ENCODE data around the gene DDX17.
A peak's percentile ranks its signal among the peaks of the same experiment; 100 is the strongest.

DDX17 gene

DNA sequence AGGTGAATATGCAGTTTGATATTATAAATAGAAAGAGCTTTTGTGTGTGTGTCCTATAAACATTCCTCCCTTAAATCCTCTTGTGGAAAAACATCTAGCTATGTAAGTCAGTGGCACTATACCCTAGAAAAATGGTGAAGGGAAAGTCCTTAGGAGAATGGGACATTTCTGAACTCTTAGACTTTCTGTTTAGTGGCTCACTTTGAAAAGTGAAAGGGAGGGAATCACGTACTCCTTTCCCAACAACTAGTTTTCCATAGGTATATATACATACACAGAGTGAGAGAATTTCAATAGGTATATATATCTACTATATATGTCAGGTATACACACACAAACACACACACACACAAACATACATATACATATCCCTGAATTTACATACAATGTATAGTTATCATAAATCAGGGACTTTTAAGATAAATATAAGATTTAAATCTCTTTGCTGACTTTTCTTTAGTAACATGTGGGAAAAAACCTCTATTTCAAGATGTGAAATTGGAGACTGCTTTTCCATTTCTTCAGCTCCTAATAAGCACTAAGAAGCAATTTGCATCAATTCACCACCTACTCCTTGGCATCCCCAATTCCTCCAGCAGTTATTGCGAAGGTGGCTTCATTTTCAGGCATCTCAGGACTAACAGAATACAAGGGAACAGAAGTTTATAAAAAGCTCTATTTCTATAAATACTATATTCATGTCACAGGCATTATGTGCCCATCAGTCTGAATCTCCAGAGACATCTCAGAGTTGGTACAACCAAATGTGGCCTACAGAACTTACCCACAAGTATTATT is 13.5 kb upstream of the DDX17 start:
- Histone ChIP-seq H3K9me3 (ENCODE audit: control insufficient read depth, low read length) (no peaks in the 10 kb centered on the region), H3K23ac (ENCODE audit: low read length in 2 of 2) (no peak overlapping the region), H2AK5ac (ENCODE audit: low read length, severe bottlenecking) (no peak overlapping the region), H3K14ac (ENCODE audit: low read length in 2 of 2) (no peak overlapping the region), H3K4ac (ENCODE audit: low read depth in 1 of 2, low read length in 2 of 2) (no peak overlapping the region), H3K27ac (ENCODE audit: low read length, poor library complexity, severe bottlenecking) (no peak overlapping the region), H3K18ac (ENCODE audit: low read depth in 1 of 2, low read length in 2 of 2) (no peak overlapping the region), H2AFZ (ENCODE audit: low read depth, low read length) (no peak overlapping the region), H3K79me1 (replicated peaks; ENCODE audit: low read length, poor library complexity, severe bottlenecking) (no peaks in the 10 kb centered on the region), H3K4me3 (ENCODE audit: insufficient read depth in 1 of 2, low read depth in 1 of 2, low read length in 2 of 2) (no peak overlapping the region), H3K9ac (ENCODE audit: low read length) (no peak overlapping the region), H4K8ac (ENCODE audit: low read length) (no peak overlapping the region), H4K91ac (ENCODE audit: low read length) (no peak overlapping the region), H3K36me3 (ENCODE audit: control insufficient read depth in 1 of 2, insufficient read depth in 2 of 2, low read depth in 1 of 2, low read length in 2 of 2) (no peaks in the 10 kb centered on the region), H3K4me1 (ENCODE audit: control insufficient read depth, insufficient read depth, low read depth, low read length) (no peaks in the 10 kb centered on the region), H2BK5ac (ENCODE audit: low read depth, low read length, poor library complexity, severe bottlenecking) (no peak overlapping the region), H2BK15ac (ENCODE audit: low read depth, poor library complexity, severe bottlenecking) (no peak overlapping the region), H2BK120ac (ENCODE audit: low read depth, low read length) (no peak overlapping the region), H3K27me3 (ENCODE audit: control insufficient read depth in 1 of 2, insufficient read depth in 1 of 2, low read length in 2 of 2) (no peaks in the 10 kb centered on the region), H3K4me2 (ENCODE audit: low read length, poor library complexity, severe bottlenecking) (no peak overlapping the region), H2BK12ac (ENCODE audit: low read length in 2 of 2) (no peak overlapping the region)
- no peak for DNase-seq
- WGBS: 60% methylated on average over 1 of the region's 2 CpGs

DNA sequence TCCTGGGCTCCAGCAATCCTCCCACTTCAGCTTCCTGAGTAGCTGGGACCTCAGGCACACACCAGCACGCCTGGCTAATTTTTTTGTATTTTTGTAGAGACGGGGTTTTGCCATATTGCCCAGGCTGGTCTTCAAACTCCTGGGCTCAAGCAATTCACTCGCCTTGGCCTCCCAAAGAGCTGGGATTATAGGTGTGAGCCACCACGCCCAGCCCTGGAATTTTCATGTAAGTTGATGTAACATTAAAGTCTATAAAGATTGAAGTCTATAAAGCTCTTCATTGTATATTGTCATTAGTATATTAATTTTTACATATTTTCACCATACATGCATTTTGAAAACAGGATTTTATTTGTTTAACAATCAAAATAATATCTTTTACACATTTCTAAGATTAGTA is 12.5 kb upstream of the DDX17 start:
- WGBS: 90% methylated on average over 3 of the region's 4 CpGs

DNA sequence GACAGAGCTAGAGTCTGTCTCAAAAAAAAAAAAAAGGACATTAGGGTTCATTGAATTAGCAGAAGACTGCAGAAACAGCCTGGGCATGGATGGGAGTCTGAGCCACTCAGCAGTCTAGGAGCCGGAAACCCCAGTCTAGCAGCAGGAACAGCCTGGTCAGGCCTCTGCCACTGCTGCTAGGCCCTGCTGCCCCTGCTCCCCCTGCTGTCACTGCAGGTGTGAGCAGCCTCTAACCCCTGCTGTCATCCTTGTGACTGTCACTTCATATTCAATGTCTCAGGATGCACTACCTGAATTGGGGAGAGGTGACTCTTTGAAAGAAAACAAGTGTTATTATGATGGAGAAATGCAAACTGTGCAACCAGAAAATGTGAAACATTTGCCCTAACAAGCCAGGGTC is 7.0 kb upstream of the DDX17 start:
- Histone ChIP-seq H3K18ac (ENCODE audit: low read depth in 1 of 2, low read length in 2 of 2) (no peak overlapping the region), H2BK120ac (ENCODE audit: low read depth, low read length) (no peak overlapping the region), H3K36me3 (ENCODE audit: control insufficient read depth in 1 of 2, insufficient read depth in 2 of 2, low read depth in 1 of 2, low read length in 2 of 2) (no peaks in the 10 kb centered on the region), H2BK15ac (ENCODE audit: low read depth, poor library complexity, severe bottlenecking) (no peak overlapping the region), H3K4me1 (ENCODE audit: control insufficient read depth, insufficient read depth, low read depth, low read length) (no peaks in the 10 kb centered on the region), H2BK5ac (ENCODE audit: low read depth, low read length, poor library complexity, severe bottlenecking) (no peak overlapping the region), H2BK12ac (ENCODE audit: low read length in 2 of 2) (no peak overlapping the region), H3K27ac (ENCODE audit: low read length, poor library complexity, severe bottlenecking) (no peak overlapping the region), H2AFZ (ENCODE audit: low read depth, low read length) (no peak overlapping the region), H4K91ac (ENCODE audit: low read length) (no peak overlapping the region), H3K4ac (ENCODE audit: low read depth in 1 of 2, low read length in 2 of 2) (no peak overlapping the region), H3K79me1 (replicated peaks; ENCODE audit: low read length, poor library complexity, severe bottlenecking) (no peaks in the 10 kb centered on the region), H3K4me2 (ENCODE audit: low read length, poor library complexity, severe bottlenecking) (no peak overlapping the region), H3K27me3 (ENCODE audit: control insufficient read depth in 1 of 2, insufficient read depth in 1 of 2, low read length in 2 of 2) (no peaks in the 10 kb centered on the region), H3K4me3 (ENCODE audit: insufficient read depth in 1 of 2, low read depth in 1 of 2, low read length in 2 of 2) (no peak overlapping the region), H2AK5ac (ENCODE audit: low read length, severe bottlenecking) (no peak overlapping the region), H4K8ac (ENCODE audit: low read length) (no peak overlapping the region), H3K14ac (ENCODE audit: low read length in 2 of 2) (peak overlapping the region in 1 of 2 experiments; percentile 71), H3K23ac (ENCODE audit: low read length in 2 of 2) (no peak overlapping the region), H3K9ac (ENCODE audit: low read length) (no peak overlapping the region), H3K9me3 (ENCODE audit: control insufficient read depth, low read length) (no peaks in the 10 kb centered on the region)
- 91% methylated on average over 1 of the region's 1 CpG for WGBS
- DNase-seq: no peak

More for the DNA sequence above, 12.5 kb upstream of the DDX17 start:
- no peak overlapping the region for H3K4ac ChIP-seq (ENCODE audit: low read depth in 1 of 2, low read length in 2 of 2)
- H2BK15ac ChIP-seq (ENCODE audit: low read depth, poor library complexity, severe bottlenecking): no peak overlapping the region
- H2BK5ac ChIP-seq (ENCODE audit: low read depth, low read length, poor library complexity, severe bottlenecking): no peak overlapping the region
- H2AFZ ChIP-seq (ENCODE audit: low read depth, low read length): no peak overlapping the region
- no peak overlapping the region for H4K8ac ChIP-seq (ENCODE audit: low read length)
- H2BK12ac ChIP-seq (ENCODE audit: low read length in 2 of 2): no peak overlapping the region
- H3K27ac ChIP-seq (ENCODE audit: low read length, poor library complexity, severe bottlenecking): no peak overlapping the region
- H3K23ac ChIP-seq (ENCODE audit: low read length in 2 of 2): no peak overlapping the region
- H3K79me1 ChIP-seq (replicated peaks; ENCODE audit: low read length, poor library complexity, severe bottlenecking): no peaks in the 10 kb centered on the region
- no peaks in the 10 kb centered on the region for H3K27me3 ChIP-seq (ENCODE audit: control insufficient read depth in 1 of 2, insufficient read depth in 1 of 2, low read length in 2 of 2)
- H3K9ac ChIP-seq (ENCODE audit: low read length): no peak overlapping the region
- no peaks in the 10 kb centered on the region for H3K4me1 ChIP-seq (ENCODE audit: control insufficient read depth, insufficient read depth, low read depth, low read length)
- no peaks in the 10 kb centered on the region for H3K9me3 ChIP-seq (ENCODE audit: control insufficient read depth, low read length)
- no peak overlapping the region for H4K91ac ChIP-seq (ENCODE audit: low read length)
- H2AK5ac ChIP-seq (ENCODE audit: low read length, severe bottlenecking): no peak overlapping the region
- H3K18ac ChIP-seq (ENCODE audit: low read depth in 1 of 2, low read length in 2 of 2): no peak overlapping the region
- DNase-seq: no peak
- no peak overlapping the region for H3K4me3 ChIP-seq (ENCODE audit: insufficient read depth in 1 of 2, low read depth in 1 of 2, low read length in 2 of 2)
- no peak overlapping the region for H2BK120ac ChIP-seq (ENCODE audit: low read depth, low read length)
- H3K36me3 ChIP-seq (ENCODE audit: control insufficient read depth in 1 of 2, insufficient read depth in 2 of 2, low read depth in 1 of 2, low read length in 2 of 2): no peaks in the 10 kb centered on the region
- H3K4me2 ChIP-seq (ENCODE audit: low read length, poor library complexity, severe bottlenecking): no peak overlapping the region
- no peak overlapping the region for H3K14ac ChIP-seq (ENCODE audit: low read length in 2 of 2)

DNA sequence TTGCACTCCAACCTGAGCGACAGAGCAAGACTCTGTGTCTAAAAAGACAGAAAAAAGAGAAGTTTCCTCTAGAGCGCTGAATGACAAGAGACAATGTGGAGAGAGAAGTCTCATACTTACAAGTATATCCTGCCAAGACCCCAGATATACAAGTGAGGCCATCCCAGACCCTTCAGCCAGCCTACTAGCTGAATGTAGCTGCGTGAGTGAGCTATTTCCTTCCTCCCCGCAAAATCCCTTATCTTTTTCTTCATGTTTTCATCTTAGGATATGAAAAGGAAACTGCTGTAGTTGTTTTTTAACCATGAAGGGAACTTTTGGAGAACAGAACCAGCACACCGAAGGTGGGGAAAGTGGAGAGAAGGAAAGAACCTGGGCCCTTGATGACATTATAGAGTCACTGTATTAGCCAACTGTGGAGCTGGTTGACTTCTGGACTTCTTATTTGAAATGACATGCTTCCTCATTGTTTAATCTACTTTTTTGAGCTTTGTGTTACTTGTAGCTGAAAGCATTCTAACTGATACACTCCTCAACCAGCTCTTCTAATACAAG is 4.4 kb upstream of the DDX17 start:
- Histone ChIP-seq H3K4ac (ENCODE audit: low read depth in 1 of 2, low read length in 2 of 2) (no peak overlapping the region), H4K8ac (ENCODE audit: low read length) (no peak overlapping the region), H3K9me3 (ENCODE audit: control insufficient read depth, low read length) (no peaks in the 10 kb centered on the region), H2BK120ac (ENCODE audit: low read depth, low read length) (no peak overlapping the region), H2BK15ac (ENCODE audit: low read depth, poor library complexity, severe bottlenecking) (no peak overlapping the region), H3K27me3 (ENCODE audit: control insufficient read depth in 1 of 2, insufficient read depth in 1 of 2, low read length in 2 of 2) (no peaks in the 10 kb centered on the region), H3K27ac (ENCODE audit: low read length, poor library complexity, severe bottlenecking) (no peak overlapping the region), H2BK5ac (ENCODE audit: low read depth, low read length, poor library complexity, severe bottlenecking) (no peak overlapping the region), H3K4me1 (ENCODE audit: control insufficient read depth, insufficient read depth, low read depth, low read length) (no peaks in the 10 kb centered on the region), H3K18ac (ENCODE audit: low read depth in 1 of 2, low read length in 2 of 2) (no peak overlapping the region), H4K91ac (ENCODE audit: low read length) (no peak overlapping the region), H3K4me2 (ENCODE audit: low read length, poor library complexity, severe bottlenecking) (no peak overlapping the region), H2AFZ (ENCODE audit: low read depth, low read length) (no peak overlapping the region), H3K36me3 (ENCODE audit: control insufficient read depth in 1 of 2, insufficient read depth in 2 of 2, low read depth in 1 of 2, low read length in 2 of 2) (no peaks in the 10 kb centered on the region), H3K9ac (ENCODE audit: low read length) (no peak overlapping the region), H2AK5ac (ENCODE audit: low read length, severe bottlenecking) (no peak overlapping the region), H3K23ac (ENCODE audit: low read length in 2 of 2) (no peak overlapping the region), H3K14ac (ENCODE audit: low read length in 2 of 2) (no peak overlapping the region), H2BK12ac (ENCODE audit: low read length in 2 of 2) (no peak overlapping the region), H3K4me3 (ENCODE audit: insufficient read depth in 1 of 2, low read depth in 1 of 2, low read length in 2 of 2) (no peak overlapping the region), H3K79me1 (replicated peaks; ENCODE audit: low read length, poor library complexity, severe bottlenecking) (peaks cover 4% of the 10 kb centered on the region)
- no peak for DNase-seq
- WGBS: 88% methylated on average over 2 of the region's 5 CpGs

All from mesenchymal stem cell (in vitro differentiated cells and primary cell).